ENCODE data around the gene IPO5. TPM values are rescaled to one million over a fixed set of nuclear protein-coding genes. Genes with fewer than 3 reads are reported as not detected.
A peak's percentile ranks its signal among the peaks of the same experiment; 100 is the strongest.

IPO5 gene
- total RNA-seq, 1 experiment from 2014 or later, result 342 TPM

GRCh38 chr13:98039964-98040363, 86.5 kb downstream of the IPO5 start:
- Histone ChIP-seq H3K27ac (ENCODE audit: insufficient read length, low read depth, low read length) (no peak overlapping the region), H4K8ac (replicated peaks; ENCODE audit: insufficient read length, low read depth, low read length) (no peak overlapping the region), H3K23ac (ENCODE audit: insufficient read length, low read depth, low read length) (no peak overlapping the region), H2BK12ac (ENCODE audit: insufficient read length, low read depth, low read length) (no peak overlapping the region), H2BK20ac (ENCODE audit: low read depth, low read length, poor library complexity, severe bottlenecking) (no peak overlapping the region), H3T11ph (ENCODE audit: low read length) (no peak overlapping the region), H2BK5ac (ENCODE audit: insufficient read length, low read length) (no peak overlapping the region), H4K20me1 (ENCODE audit: control insufficient read depth, insufficient read depth, insufficient read length) (no peaks in the 10 kb centered on the region), H3K4me2 (ENCODE audit: insufficient read depth, insufficient read length, low read length) (no peak overlapping the region), H3K27me3 (ENCODE audit: insufficient read depth, low read length) (no peaks in the 10 kb centered on the region), H2BK120ac (ENCODE audit: low read depth, low read length, poor library complexity, severe bottlenecking) (no peak overlapping the region), H3K4ac (ENCODE audit: low read depth, low read length) (no peak overlapping the region), H3K23me2 (ENCODE audit: insufficient read length, low read depth, low read length, poor library complexity, severe bottlenecking) (no peaks in the 10 kb centered on the region), H3K14ac (ENCODE audit: insufficient read depth, low read length) (no peak overlapping the region), H4K5ac (ENCODE audit: insufficient read length, low read depth, low read length) (no peak overlapping the region), H2BK15ac (ENCODE audit: low read depth, low read length) (0 out of 2 replicates have a peak overlapping the region, but pooled peaks have one; percentile 32), H3K79me1 (ENCODE audit: insufficient read depth, low read depth, low read length, poor library complexity, severe bottlenecking) (no peaks in the 10 kb centered on the region), H3K9me3 (ENCODE audit: control insufficient read depth, low read depth, low read length) (no peaks in the 10 kb centered on the region), H2AK5ac (ENCODE audit: insufficient read length, low read length) (no peak overlapping the region), H2AFZ (ENCODE audit: low read length) (no peak overlapping the region), H4K91ac (ENCODE audit: insufficient read length, low read depth, low read length) (no peak overlapping the region), H3K18ac (ENCODE audit: insufficient read length, low read depth, low read length) (no peak overlapping the region), H3K79me2 (ENCODE audit: insufficient read depth, low read length) (no peaks in the 10 kb centered on the region), H3K56ac (ENCODE audit: insufficient read length, low read depth, low read length) (no peak overlapping the region), H3K9ac (ENCODE audit: extremely low read depth, insufficient read length, low read length) (no peak overlapping the region), H3K4me1 (ENCODE audit: insufficient read depth, low read length) (no peaks in the 10 kb centered on the region; the same call in 1 of the 2 replicates)
- WGBS (ENCODE audit: extremely low coverage, insufficient read length, low lambda C conversion rate), result no CpG with 5 or more reads among the region's 10 CpGs
- DNase-seq, result no peak
- peak; percentile 38; the same call in 2 of the 3 replicates for TF ChIP-seq CTCF (conservative IDR thresholded peaks at IDR 0.05)
- Mint-ChIP-seq H3K36me3 (ENCODE audit: insufficient read depth in 1 of 3, low read depth in 3 of 3) (no peaks in the 10 kb centered on the region), H3K4me1 (peaks cover 6 to 14% of the 10 kb centered on the region in 2 experiments), H3K4me3 (no peak overlapping the region), H3K27me3 (ENCODE audit: low read depth) (no peaks in the 10 kb centered on the region), H3K27ac (peak overlapping the region in 1 of 3 experiments; percentile 64; a peak in 1 of 7 replicates), H3K9me3 (no peaks in the 10 kb centered on the region)

Data from H9 (cell line).